OCI-LY3 (cell line): ENCODE results near the gene TSNAXIP1.

Experiments
- H2AFZ ChIP-seq: fragments of 200-600, 300-600 bp; shearing (Covaris generic); 2 replicates; pipeline ENCODE4 v1.6.0; 2014; ENCODE audit warnings: antibody characterized with exemption, low read depth, low read length
- H3K27ac ChIP-seq: fragments of 200-600, 300-600 bp; sonication (generic); 2 replicates; pipeline ENCODE4 v1.5.1; 2014; ENCODE audit warnings: mild to moderate bottlenecking, low read length, moderate library complexity, mixed read lengths
- H3K27me3 ChIP-seq: fragments of 200-600, 300-600 bp; sonication (generic); 2 replicates; pipeline ENCODE4 v1.6.1; 2014; ENCODE audit warnings: low read depth, low read length, mixed read lengths
- H3K36me3 ChIP-seq: fragments of 200-600, 300-600 bp; sonication (generic); replicated peaks from 2 replicates; pipeline ENCODE3; 2014; ENCODE audit warnings: low read depth, low read length, mixed read lengths
- H3K4me1 ChIP-seq: fragments of 300-600, 200-600 bp; sonication (generic); 2 replicates; pipeline ENCODE4 v1.6.1; 2014; ENCODE audit warnings: low read length, mixed read lengths
- H3K4me2 ChIP-seq: fragments of 200-600, 300-600 bp; sonication (generic); 2 replicates; pipeline ENCODE4 v1.6.1; 2014; ENCODE audit warnings: low read length, mixed read lengths
- H3K4me3 ChIP-seq: fragments of 300-600, 200-600 bp; sonication (generic); 2 replicates; pipeline ENCODE4 v1.5.1; 2014; ENCODE audit warnings: antibody characterized with exemption, mild to moderate bottlenecking, low read length, moderate library complexity
- H3K79me2 ChIP-seq: fragments of 300-600, 200-600 bp; shearing (Covaris generic); 2 replicates; pipeline ENCODE4 v1.6.1; 2014; ENCODE audit warnings: mild to moderate bottlenecking, low read length, mixed read lengths
- H3K9ac ChIP-seq: fragments of 300-600, 200-600 bp; shearing (Covaris generic); 2 replicates; pipeline ENCODE4 v1.6.0; 2014; ENCODE audit warnings: mild to moderate bottlenecking, low read length, moderate library complexity
- H3K9me3 ChIP-seq: fragments of 200-600, 300-600 bp; shearing (Covaris generic); 2 replicates; pipeline ENCODE4 v1.6.1; 2014; ENCODE audit warnings: low read length, mixed read lengths; ENCODE audit not compliant: insufficient read depth
- H4K20me1 ChIP-seq: fragments of 200-600, 300-600 bp; sonication (generic); 2 replicates; pipeline ENCODE4 v1.6.1; 2016; ENCODE audit warnings: low read length, mixed read lengths; ENCODE audit not compliant: insufficient read depth
- CTCF ChIP-seq: fragments of 200-600, 300-600 bp; sonication (generic); IDR thresholded peaks from 2 replicates; pipeline ENCODE4 v1.5.1; 2014; ENCODE audit warnings: antibody characterized with exemption, low read length, low read depth
- EZH2phosphoT487 ChIP-seq: fragments of 200-600 bp; shearing (Covaris generic); IDR thresholded peaks from 2 replicates; pipeline ENCODE4 v1.6.1; 2018; ENCODE audit warnings: antibody characterized with exemption, mixed run types, low read depth

Gene TSNAXIP1

GRCh38 chr16:67871256-67871655 is 64.6 kb downstream of the TSNAXIP1 start:
- Histone ChIP-seq H3K36me3 (peaks cover 13% of the 10 kb centered on the region), H3K27ac (no peak overlapping the region), H3K9me3 (no peaks in the 10 kb centered on the region), H3K4me2 (no peak overlapping the region), H3K4me1 (peaks cover 14% of the 10 kb centered on the region), H4K20me1 (peaks cover 15% of the 10 kb centered on the region), H3K27me3 (no peaks in the 10 kb centered on the region), H3K79me2 (peaks cover 33% of the 10 kb centered on the region), H2AFZ (no peak overlapping the region), H3K9ac (no peak overlapping the region), H3K4me3 (no peak overlapping the region)
- TF ChIP-seq CTCF: no peak
- TF ChIP-seq EZH2phosphoT487: no peak

- Histone ChIP-seq H3K4me3 (peak overlapping the region; percentile 95), H3K36me3 (peaks cover 22% of the 10 kb centered on the region), H3K4me1 (peaks cover 14% of the 10 kb centered on the region), H2AFZ (peak overlapping the region; percentile 44; the same call in 1 of the 2 replicates), H3K9ac (peak overlapping the region; percentile 77), H4K20me1 (peaks cover 15% of the 10 kb centered on the region), H3K27me3 (no peaks in the 10 kb centered on the region), H3K9me3 (no peaks in the 10 kb centered on the region), H3K4me2 (peak overlapping the region; percentile 98), H3K27ac (peak overlapping the region; percentile 52), H3K79me2 (peaks cover 37% of the 10 kb centered on the region)
- TF ChIP-seq EZH2phosphoT487 (no peak), CTCF (no peak)
Observed at GRCh38 chr16:67872131-67872630, 65.5 kb downstream of the TSNAXIP1 start.

- peak within 1 kb of the TSS; percentile 95 for H3K4me3 ChIP-seq
- no peaks in the 10 kb centered on the region for H3K27me3 ChIP-seq
- peaks cover 14% of the 10 kb centered on the region for H3K4me1 ChIP-seq
- H3K79me2 ChIP-seq: peaks cover 37% of the 10 kb centered on the region
- peak within 1 kb of the TSS; percentile 52 for H3K27ac ChIP-seq
- H3K4me2 ChIP-seq: peak within 1 kb of the TSS; percentile 98
- H4K20me1 ChIP-seq: peaks cover 15% of the 10 kb centered on the region
- peaks cover 25% of the 10 kb centered on the region for H3K36me3 ChIP-seq
- peak within 1 kb of the TSS; percentile 89 for H2AFZ ChIP-seq
- TF ChIP-seq EZH2phosphoT487: no peak
- no peak for TF ChIP-seq CTCF
- no peaks in the 10 kb centered on the region for H3K9me3 ChIP-seq
- peak within 1 kb of the TSS; percentile 77 for H3K9ac ChIP-seq
Observed at GRCh38 chr16:67872631-67873434, 66.1 kb downstream of the TSNAXIP1 start, which contains the start of gene EDC4. Gene EDC4 (plus strand): TSS chr16:67873052. CDS start chr16:67873262, 210 bp downstream.
